ENCODE data around the gene CRYZL1.
"Not testable (repeated sequence)": the region's sequence is repeated elsewhere in the genome, so short reads cannot be mapped to it uniquely, and the experiment has no call there.

The CRYZL1 gene

DNA sequence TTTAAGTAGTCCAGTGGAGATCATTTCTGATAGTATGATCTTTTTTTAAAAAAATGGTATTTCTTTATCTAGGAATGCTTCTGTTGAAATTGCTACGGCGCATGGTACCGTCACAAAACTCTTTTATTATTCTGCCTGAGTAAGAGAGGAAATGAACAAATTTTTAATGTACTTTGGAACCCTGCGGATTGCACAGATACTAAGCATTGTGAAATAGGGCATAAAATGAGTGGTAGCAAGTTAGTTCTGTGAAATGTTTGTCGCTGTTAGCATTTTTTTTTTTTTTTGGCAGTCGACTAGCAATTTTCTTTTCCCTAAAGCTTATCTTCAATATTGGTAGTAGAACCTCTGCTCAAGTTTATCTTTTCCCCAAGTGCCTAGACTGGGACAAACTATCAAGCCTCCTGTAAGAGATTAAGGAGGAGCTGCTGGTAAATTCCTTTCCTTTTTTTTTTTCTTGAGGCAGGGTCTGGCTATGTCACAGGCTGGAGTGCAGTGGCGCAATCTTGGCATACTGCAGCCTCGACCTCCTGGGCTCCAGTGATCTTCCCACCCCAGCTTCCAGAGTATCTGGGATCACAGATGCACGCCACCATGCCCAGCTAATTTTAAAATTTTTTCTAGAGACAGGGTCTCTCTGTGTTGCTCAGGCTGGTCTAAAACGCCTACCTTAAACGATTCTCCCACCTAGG is 3.0 kb upstream of the CRYZL1 start:
- no peaks in the 10 kb centered on the region for H3K4me1 ChIP-seq (ENCODE audit: insufficient read depth, insufficient read length)
- no peaks in the 10 kb centered on the region for H3K27me3 ChIP-seq (ENCODE audit: insufficient read depth, insufficient read length)
- H3K36me3 ChIP-seq (ENCODE audit: insufficient read depth, insufficient read length, low read length): peaks cover 20% of the 10 kb centered on the region
- TF ChIP-seq YY1 (IDR thresholded peaks at IDR 0.05; ENCODE audit: insufficient read depth, insufficient read length): no peak
- peak overlapping the region; percentile 94 for H3K9ac ChIP-seq (ENCODE audit: insufficient read length, low read depth)
- DNase-seq (ENCODE audit: low read depth, low spot score): no peak
- peak overlapping the region; percentile 94 for H3K4me3 ChIP-seq (ENCODE audit: insufficient read length, low read depth)
- H3K9me3 ChIP-seq (ENCODE audit: insufficient read depth, low read length): no peaks in the 10 kb centered on the region

GRCh38 chr21:33643658-33644311 is 2.2 kb upstream of the CRYZL1 start:
- Histone ChIP-seq H3K36me3 (ENCODE audit: insufficient read depth, insufficient read length, low read length) (peaks cover 20% of the 10 kb centered on the region), H3K4me1 (ENCODE audit: insufficient read depth, insufficient read length) (no peaks in the 10 kb centered on the region), H3K4me3 (ENCODE audit: insufficient read length, low read depth) (peak overlapping the region; percentile 94), H3K27me3 (ENCODE audit: insufficient read depth, insufficient read length) (no peaks in the 10 kb centered on the region), H3K9me3 (ENCODE audit: insufficient read depth, low read length) (no peaks in the 10 kb centered on the region), H3K9ac (ENCODE audit: insufficient read length, low read depth) (peak overlapping the region; percentile 94)
- DNase-seq (ENCODE audit: low read depth, low spot score): no peak
- no peak for TF ChIP-seq ZNF274 (IDR thresholded peaks at IDR 0.05; ENCODE audit: low read depth, low read length)

- Histone ChIP-seq H3K4me1 (ENCODE audit: insufficient read depth, insufficient read length) (no peaks in the 10 kb centered on the region), H3K27me3 (ENCODE audit: insufficient read depth, insufficient read length) (no peaks in the 10 kb centered on the region), H3K36me3 (ENCODE audit: insufficient read depth, insufficient read length, low read length) (peaks cover 16% of the 10 kb centered on the region), H3K9me3 (ENCODE audit: insufficient read depth, low read length) (no peaks in the 10 kb centered on the region), H3K9ac (ENCODE audit: insufficient read length, low read depth) (peak overlapping the region; percentile 94), H3K4me3 (ENCODE audit: insufficient read length, low read depth) (peak overlapping the region; percentile 94)
- TF ChIP-seq YY1 (IDR thresholded peaks at IDR 0.05; ENCODE audit: insufficient read depth, insufficient read length) (no peak), ZNF274 (IDR thresholded peaks at IDR 0.05; ENCODE audit: low read depth, low read length) (no peak), SUZ12 (IDR thresholded peaks at IDR 0.05; ENCODE audit: extremely low read depth, insufficient read depth, insufficient read length) (no peak)
- no peak for DNase-seq (ENCODE audit: low read depth, low spot score)
These were observed 1.5 kb upstream of the CRYZL1 start for GRCh38 chr21:33642896-33643657.

DNA sequence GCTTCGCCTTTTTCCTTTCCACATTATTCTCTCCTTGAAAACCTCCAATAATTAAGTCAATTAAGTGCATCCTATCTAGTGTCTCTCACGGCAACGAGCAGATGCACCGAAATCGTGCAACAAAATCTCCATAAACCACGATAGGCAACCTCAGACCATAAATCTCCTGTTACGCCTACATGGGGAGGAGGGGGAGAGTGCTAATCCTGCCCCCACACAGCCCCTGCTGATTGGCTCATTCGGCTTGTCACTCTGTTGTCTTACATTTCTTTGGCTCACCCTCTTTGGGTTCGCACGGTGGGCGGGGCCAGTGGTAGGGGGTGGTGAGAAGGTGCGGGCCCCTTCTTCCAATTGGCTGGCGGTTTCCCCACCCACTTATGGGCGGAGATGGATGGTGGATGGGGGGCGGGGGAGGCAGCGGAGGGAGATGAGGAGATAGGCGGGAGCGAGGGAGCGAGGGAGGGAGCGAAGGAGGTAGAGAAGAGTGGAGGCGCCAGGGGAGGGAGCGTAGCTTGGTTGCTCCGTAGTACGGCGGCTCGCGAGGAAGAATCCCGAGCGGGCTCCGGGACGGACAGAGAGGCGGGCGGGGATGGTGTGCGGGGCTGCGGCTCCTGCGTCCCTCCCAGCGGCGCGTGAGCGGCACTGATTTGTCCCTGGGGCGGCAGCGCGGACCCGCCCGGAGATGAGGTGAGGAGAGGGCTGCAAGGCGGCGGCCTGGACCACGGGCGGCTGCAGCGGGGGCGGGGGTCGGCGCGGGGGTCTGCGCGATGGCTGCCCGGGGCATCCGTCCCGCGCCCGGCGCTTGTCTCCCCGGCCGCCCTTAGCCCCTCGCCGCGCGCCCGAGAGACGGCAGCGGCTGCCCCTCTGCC is 720 bp upstream of the CRYZL1 start, which contains the start of gene ITSN1:
TSS of gene ITSN1 (plus strand) at position 475 of the 869 bp plus-strand sequence. CDS start 76,328 bp downstream, outside the sequence.
- H3K4me3 ChIP-seq (ENCODE audit: insufficient read length, low read depth): peak within 1 kb of the TSS; percentile 94

GRCh38 chr21:33640697-33641351 is 717 bp downstream of the CRYZL1 start:
- Histone ChIP-seq H3K36me3 (ENCODE audit: insufficient read depth, insufficient read length, low read length) (peaks cover 5% of the 10 kb centered on the region), H3K4me3 (ENCODE audit: insufficient read length, low read depth) (peak overlapping the region; percentile 94), H3K9me3 (ENCODE audit: insufficient read depth, low read length) (no peaks in the 10 kb centered on the region), H3K27me3 (ENCODE audit: insufficient read depth, insufficient read length) (no peaks in the 10 kb centered on the region), H3K9ac (ENCODE audit: insufficient read length, low read depth) (peak overlapping the region; percentile 98), H3K4me1 (ENCODE audit: insufficient read depth, insufficient read length) (no peaks in the 10 kb centered on the region)
- TF ChIP-seq SUZ12 (IDR thresholded peaks at IDR 0.05; ENCODE audit: extremely low read depth, insufficient read depth, insufficient read length): no peak
- no peak for TF ChIP-seq YY1 (IDR thresholded peaks at IDR 0.05; ENCODE audit: insufficient read depth, insufficient read length)
- no peak for TF ChIP-seq ZNF274 (IDR thresholded peaks at IDR 0.05; ENCODE audit: low read depth, low read length)
- no peak for DNase-seq (ENCODE audit: low read depth, low spot score)

More for the DNA sequence above, 720 bp upstream of the CRYZL1 start, which contains the start of gene ITSN1:
- Histone ChIP-seq H3K36me3 (ENCODE audit: insufficient read depth, insufficient read length, low read length) (peaks cover 13% of the 10 kb centered on the region), H3K27me3 (ENCODE audit: insufficient read depth, insufficient read length) (no peaks in the 10 kb centered on the region), H3K4me1 (ENCODE audit: insufficient read depth, insufficient read length) (no peaks in the 10 kb centered on the region), H3K9me3 (ENCODE audit: insufficient read depth, low read length) (no peaks in the 10 kb centered on the region), H3K9ac (ENCODE audit: insufficient read length, low read depth) (peak within 1 kb of the TSS; percentile 98)
- TF ChIP-seq YY1 (IDR thresholded peaks at IDR 0.05; ENCODE audit: insufficient read depth, insufficient read length) (no peak), ZNF274 (IDR thresholded peaks at IDR 0.05; ENCODE audit: low read depth, low read length) (no peak), SUZ12 (IDR thresholded peaks at IDR 0.05; ENCODE audit: extremely low read depth, insufficient read depth, insufficient read length) (no peak)
- peak; percentile 100 for DNase-seq (ENCODE audit: low read depth, low spot score)

GRCh38 chr21:33634254-33634653 is 7.3 kb downstream of the CRYZL1 start:
- Histone ChIP-seq H3K4me1 (ENCODE audit: insufficient read depth, insufficient read length) (no peaks in the 10 kb centered on the region), H3K9ac (ENCODE audit: insufficient read length, low read depth) (no peak overlapping the region), H3K9me3 (ENCODE audit: insufficient read depth, low read length) (no peaks in the 10 kb centered on the region), H3K27me3 (ENCODE audit: insufficient read depth, insufficient read length) (no peaks in the 10 kb centered on the region), H3K36me3 (ENCODE audit: insufficient read depth, insufficient read length, low read length) (peaks cover 16% of the 10 kb centered on the region), H3K4me3 (ENCODE audit: insufficient read length, low read depth) (no peak overlapping the region)
- DNase-seq (ENCODE audit: low read depth, low spot score): no peak
- no peak for TF ChIP-seq ZNF274 (IDR thresholded peaks at IDR 0.05; ENCODE audit: low read depth, low read length)
- TF ChIP-seq SUZ12 (IDR thresholded peaks at IDR 0.05; ENCODE audit: extremely low read depth, insufficient read depth, insufficient read length): no peak
- TF ChIP-seq YY1 (IDR thresholded peaks at IDR 0.05; ENCODE audit: insufficient read depth, insufficient read length): no peak

DNA sequence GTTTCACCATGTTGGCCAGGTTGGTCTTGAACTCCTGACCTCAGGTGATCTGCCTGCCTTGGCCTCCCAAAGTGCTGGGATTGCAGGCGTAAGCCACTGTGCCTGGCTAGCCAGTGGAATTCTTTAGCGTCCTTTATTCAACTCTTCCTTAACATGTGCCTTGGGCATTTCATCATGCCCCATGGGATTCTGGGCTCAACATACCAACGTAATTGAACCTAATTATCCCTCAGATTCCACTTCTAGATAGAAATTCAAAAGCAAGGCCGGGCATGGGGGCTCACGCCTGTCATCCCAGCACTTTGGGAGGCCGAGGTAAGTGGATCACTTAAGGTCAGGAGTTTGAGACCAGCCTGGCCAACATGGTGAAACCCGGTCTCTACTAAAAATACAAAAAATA is 15.4 kb downstream of the CRYZL1 start:
- not testable (repeated sequence) for H3K9ac ChIP-seq (ENCODE audit: insufficient read length, low read depth); H3K4me1 ChIP-seq (ENCODE audit: insufficient read depth, insufficient read length); H3K9me3 ChIP-seq (ENCODE audit: insufficient read depth, low read length); H3K4me3 ChIP-seq (ENCODE audit: insufficient read length, low read depth); DNase-seq (ENCODE audit: low read depth, low spot score); H3K27me3 ChIP-seq (ENCODE audit: insufficient read depth, insufficient read length)
- peaks cover 44% of the 10 kb centered on the region for H3K36me3 ChIP-seq (ENCODE audit: insufficient read depth, insufficient read length, low read length)
